Measurements from ENCODE around the gene NAV2.
"Not testable (repeated sequence)": the region's sequence is repeated elsewhere in the genome, so short reads cannot be mapped to it uniquely, and the experiment has no call there.

The NAV2 gene

DNA sequence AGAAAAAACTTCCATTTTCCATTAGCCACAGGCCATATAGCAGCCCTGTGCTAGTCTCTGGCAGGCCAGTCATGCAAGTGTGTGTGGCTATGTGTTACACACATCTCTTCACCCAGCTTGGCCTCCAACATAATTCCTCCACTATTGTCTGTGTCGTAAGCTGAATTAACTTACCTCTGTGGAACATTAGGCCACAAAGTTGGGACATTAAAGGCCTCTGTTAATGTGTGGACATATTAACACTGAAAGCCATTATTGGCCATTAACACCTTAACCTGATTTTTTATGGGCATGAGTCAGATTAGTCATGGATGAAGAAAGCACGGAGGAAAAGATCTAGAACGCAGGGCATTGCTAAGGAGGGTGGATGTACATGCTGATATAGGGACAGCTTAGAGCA, 347.5 kb downstream of the NAV2 start:
- no peak for DNase-seq (ENCODE audit: low spot score)

DNA sequence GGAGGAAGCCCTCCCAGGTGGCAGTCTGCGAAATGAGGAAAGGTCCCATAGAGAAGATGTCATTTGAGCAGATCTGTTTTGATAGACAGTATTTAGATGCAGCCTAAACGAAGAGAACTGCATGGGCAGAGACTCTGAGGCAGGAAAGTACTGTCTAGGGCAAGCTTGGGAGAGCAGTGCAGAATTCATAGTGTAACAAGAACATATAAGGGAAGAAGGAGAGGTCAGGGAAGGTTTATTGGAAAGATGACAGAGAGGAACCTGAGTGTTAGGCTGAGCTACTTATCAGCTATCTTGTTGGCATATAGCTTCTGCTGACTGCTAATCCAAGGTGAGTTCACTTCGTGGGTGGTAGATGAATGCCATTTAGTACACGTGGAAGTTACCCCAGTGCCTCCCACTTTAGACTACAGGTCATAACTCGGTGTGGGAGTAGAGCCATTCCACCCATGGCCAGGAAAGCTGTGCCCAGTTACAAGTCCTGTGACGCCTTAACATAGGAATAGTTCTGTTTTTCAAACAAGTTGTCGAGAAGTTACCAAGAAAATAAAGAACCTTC, 348.1 kb downstream of the NAV2 start:
- no peak for DNase-seq (ENCODE audit: low spot score)

DNA sequence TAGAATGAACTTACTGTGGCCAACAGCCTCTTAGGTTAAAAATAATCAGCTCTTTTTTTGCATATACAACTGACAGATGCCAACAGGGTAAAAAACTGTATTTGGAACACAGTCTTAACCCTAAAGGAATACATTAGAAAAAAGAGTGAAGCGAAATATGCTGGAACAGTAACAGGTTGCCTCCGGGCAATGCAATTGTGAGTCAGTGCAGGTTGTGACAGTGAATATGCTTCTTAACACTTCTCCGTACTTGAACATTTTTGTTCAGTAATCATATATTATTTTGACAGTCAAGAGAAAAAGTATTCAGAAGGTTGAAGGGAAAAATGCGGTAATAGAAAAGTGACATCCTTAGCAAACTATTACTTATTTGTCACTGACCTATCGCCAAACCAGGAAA, 349.1 kb downstream of the NAV2 start:
- no peak for DNase-seq (ENCODE audit: low spot score)

DNA sequence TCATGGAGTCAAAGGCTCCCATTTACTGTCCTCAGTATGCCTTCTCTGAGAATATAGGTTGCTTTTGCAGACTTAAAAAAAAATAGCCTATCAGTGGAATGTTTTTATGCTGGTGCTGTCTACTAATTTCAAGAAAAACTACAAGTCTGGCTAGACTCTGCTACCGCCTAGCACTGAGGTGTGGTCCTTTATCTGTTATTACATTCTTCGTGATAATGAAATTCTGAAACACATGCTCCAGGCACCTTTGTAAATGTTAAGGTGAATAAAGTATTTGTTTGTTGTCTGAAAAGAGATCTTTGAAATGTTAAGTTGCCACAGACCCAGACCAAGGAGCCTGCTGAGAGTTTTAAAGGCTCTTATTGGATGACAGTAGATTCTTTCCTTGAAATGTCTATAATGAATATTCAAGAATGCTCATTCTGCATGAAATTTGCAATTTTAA, 352.3 kb downstream of the NAV2 start:
- no peak for DNase-seq (ENCODE audit: low spot score)

DNA sequence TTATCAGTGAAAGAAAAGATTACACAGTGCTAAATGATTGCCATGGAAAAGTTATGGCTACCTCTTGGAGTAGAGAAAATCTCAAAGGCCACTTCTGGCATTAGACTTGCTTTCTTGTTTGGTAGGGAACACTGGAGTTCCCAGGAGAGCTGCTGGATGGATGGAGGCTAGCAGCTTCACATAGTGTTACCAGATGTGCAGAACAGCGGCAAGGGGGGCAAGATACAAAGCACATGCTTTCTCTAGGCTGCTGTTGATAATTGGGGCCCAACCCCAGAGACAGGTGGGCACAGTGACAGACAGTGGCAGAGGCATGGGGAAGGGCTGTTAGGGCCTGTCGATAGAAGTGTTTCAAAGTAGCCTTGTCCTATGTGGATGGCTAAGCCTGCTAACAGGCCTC, 352.8 kb downstream of the NAV2 start:
- no peak for DNase-seq (ENCODE audit: low spot score)

DNA sequence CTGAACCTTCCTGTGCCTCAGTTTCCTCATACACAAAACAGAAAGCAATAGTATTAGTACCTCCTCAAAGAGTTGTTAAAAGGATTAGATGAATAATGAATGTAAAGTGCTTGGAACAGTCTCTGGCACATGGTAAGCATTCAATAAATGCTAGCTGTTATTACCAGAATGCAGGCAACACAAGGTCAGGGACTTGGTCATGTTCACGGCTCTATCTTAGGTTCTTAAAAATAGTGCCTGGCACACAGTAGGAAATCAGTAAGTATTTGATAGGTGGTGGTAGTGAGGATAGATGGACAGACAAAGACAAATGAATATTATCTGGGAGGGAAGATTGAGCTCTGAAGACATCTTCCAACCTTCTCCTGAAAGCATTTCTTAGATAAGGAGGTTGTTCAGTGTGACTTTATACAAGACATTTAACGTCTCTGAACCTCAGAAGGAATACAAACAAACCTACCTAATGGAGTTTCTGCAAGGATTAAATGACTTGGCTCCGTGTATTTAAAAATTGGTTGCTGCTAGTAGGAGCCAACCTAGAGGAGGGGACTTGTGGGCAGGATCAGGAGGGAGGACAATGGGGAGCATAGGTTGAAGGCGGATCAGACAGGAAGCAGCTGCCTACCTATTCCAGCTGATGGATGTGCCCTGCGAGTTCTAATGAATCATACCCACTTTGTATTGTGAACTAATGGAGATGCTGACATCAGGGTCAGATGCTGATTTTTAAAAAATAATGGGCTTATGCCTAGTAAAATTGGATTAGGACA, 353.6 kb downstream of the NAV2 start:
- peak; percentile 36 for DNase-seq (ENCODE audit: low spot score)

DNA sequence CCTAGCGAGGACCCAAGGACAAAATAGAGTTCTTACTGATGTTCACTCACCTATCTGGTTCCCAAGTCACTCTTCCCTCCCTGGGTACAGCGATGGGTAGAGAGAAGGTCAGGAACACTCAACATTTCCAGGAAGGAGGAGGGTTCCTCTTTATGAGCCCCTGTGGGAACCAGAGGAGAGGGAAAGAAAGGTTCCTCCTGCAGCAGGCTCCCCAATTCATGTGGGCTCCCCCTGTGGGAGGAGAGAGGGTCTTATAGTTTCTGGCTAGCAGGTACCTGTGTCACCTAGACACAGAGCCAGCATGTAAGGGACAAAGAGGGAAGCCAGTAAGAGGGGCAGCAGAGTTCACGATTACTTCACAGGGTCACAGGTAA, 354.1 kb downstream of the NAV2 start:
- no peak for DNase-seq (ENCODE audit: low spot score)

DNA sequence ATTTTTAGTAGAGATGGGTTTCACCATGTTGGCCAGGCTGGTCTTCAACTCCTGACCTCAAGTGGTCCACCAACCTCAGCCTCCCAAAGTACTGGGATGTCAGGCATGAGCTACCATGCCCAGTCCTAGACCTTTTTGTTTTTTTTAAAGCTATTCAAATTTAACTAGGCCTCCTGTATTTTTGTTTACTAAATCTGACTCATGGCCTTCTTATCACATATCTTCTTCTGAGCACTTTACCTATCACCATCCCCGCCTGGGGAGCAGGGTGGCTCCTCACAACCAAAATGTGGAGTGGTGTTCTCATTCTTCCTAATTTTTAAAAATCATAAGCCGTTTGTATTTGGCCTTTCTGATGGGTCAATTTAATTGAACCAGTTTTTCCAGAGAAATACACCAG, 355.0 kb downstream of the NAV2 start:
- DNase-seq (ENCODE audit: low spot score) = no peak

DNA sequence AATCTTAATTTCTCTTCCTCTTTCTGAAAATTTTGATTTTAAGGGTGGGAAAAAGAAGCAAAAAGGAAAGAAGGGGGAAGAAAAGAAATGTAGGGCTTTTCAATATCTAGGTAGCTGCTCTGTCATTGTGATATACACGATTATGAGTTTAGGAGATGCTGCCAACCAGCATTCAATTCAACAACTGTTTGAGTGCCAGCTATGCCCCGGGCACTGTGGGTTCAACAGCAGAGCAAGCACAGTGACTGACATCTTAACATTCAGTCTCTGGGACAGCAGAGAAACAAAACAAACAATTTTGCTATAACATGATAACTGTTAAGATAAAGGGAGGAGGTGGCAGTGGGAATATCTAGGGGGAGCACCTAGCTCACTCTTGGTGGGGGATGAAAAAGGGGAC, 356.1 kb downstream of the NAV2 start:
- DNase-seq (ENCODE audit: low spot score) = no peak

DNA sequence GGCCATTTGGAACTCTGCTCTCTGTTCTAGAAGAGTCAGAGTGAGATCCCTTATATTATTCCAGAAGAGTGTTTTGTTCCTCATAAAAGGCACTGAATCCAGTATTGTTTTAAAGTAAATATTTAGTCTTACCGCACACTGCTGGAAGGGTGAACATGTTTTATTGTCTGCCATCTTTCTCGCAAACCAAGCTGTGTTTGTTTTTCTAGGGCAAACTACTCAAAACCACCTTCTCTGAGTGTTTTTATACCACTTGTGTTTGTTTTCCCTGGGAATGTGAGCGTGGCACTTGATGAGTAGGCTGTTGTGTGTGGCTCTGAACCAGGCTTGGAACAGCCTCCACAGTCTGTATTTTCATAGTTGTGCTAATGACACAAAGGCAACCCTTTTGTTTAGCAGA, 357.8 kb downstream of the NAV2 start:
- no peak for DNase-seq (ENCODE audit: low spot score)

DNA sequence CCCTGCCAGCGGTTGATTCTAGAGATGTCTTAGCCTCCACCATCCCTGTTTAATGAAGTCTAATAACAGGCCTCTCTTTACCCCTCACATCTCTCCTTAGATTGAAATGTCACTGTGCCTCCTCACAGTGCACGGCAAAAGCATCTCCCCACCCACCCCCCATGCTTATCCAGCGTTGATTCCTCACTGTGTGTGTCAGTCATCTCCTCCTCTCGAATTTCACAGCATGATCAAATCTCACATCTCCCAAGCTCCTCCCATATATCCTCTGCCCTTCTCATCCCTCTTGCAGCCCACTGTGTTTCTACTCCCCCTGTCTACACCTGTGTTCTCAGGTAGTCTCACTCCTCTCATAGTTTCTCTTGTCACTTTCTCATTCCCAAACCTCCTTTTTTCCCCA, 363.0 kb downstream of the NAV2 start:
- DNase-seq (ENCODE audit: low spot score) = no peak

DNA sequence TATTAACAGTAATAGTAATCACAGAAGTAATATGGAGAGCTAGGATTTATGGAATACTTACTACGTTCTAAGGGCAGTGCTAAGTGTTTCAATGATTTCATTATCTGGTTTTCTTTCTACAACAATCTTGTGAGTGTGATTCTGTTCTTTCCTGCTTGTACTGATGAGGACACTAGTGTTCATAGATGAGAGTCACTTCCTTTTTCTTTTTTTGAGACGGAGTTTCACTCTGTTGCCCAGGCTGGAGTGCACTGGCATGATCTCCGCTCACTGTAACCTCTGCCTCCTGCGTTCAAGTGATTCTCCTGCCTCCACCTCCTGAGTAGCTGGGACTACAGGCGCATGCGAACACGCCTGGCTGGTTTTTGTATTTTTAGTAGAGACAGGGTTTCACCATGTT, 366.2 kb downstream of the NAV2 start:
- DNase-seq (ENCODE audit: low spot score) = no peak

DNA sequence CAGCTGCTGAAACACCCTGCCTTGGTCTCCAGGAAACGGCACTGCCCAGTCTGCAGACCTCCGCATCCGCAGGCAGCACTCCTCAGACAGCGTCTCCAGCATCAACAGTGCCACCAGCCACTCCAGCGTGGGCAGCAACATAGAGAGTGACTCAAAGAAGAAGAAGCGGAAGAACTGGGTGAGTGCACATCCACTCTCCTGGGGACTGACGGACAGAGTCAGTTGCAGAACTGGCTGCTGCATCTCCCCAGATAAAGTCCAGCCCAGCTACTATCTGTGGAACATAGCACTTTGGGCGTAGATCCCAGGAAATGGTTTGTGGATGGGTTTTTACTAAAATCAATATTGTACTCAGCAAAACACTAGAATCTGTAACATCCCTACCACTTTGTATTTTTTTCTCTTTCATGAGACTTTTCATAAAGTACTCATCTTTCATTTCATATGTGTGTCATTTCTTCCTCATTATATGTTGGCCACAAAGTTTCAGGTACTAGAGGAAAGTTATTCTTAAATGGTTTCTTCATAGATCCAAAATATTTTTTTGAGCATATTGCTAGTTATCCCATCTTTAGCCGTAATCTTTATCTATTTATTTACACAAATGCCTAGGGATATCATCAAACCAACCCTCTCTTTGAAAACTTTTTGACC, 367.5 kb downstream of the NAV2 start:
- no peak for DNase-seq (ENCODE audit: low spot score)

DNA sequence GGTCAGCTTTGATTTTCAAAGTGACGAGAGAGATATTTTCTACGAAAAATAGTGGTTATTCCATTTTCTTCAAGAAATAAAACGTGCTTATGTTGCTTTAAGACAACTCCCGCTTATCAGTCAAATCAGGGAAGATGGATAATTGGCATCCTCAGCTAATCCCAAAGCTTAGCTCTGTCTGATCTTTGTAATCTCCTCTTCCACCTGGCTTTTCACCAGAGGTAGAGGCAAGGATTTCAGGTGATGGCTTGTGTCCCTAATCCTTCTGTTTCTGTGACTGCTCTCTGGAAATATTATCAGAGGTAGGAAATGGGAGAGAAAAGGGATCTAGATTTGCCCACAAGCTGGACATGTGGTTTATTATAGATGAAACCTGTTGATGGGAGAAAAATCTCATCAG, 368.7 kb downstream of the NAV2 start:
- no peak for DNase-seq (ENCODE audit: low spot score)

DNA sequence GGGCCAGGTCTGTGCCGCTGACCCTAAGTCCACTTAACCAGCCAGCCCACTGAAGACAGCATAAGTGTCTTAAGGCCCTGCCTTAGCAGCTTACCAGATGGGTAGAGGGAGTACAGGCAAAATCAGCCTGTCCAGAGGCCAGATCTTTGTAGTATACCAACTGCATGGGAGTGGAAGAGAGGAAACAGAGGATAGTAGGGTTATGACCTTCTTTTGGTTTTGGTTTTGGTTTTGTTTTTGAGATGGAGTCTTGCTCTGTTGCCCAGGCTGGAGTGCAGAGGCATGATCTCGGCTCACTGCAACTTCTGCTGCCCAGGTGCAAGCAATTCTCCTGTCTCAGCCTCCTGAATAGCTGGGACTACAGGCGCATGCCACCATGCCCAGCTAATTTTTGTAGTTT, 371.2 kb downstream of the NAV2 start:
- DNase-seq (ENCODE audit: low spot score) = not testable (repeated sequence)

DNA sequence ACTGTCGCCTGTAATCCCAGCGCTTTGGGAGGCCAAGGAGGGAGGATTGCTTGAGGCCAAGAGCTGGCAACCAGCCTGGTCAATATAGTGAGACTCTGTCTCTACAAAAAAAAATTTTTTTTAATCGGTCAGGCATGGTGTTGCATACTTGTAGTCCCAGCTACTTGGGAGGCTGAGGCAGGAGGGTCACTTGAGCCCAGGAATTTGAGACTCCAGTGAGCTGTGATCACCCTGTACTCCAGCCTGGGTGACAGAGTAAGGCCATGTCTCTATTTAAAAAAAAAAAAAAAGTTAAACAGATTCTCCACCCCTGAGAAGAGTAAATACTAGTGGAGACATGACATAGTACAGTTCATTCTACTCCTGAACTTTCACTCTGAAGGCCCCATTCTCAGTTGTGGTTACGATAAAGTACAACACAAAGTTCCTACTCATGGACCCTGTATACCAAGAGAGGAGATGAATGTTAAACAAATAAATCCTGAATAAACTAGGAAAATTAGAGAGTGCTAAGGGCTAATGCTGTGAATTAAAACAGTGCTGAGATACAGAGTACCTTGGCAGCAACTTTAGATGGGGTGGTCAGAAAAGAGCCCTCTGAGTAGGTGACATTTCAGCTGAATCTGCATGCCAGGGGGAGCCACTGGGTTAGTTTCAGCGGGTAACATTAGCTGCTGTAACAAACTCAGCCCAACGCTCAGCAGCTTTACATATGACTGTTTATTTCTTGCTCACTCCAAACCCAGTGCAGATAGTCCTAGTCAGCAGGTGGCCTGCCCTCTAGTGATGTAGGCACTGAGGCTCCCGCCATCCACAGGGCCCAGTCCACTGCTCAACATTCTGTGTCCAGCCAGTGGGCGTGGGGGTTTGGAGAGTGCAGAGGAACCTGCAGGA, 372.5 kb downstream of the NAV2 start:
- DNase-seq (ENCODE audit: low spot score) = no peak

DNA sequence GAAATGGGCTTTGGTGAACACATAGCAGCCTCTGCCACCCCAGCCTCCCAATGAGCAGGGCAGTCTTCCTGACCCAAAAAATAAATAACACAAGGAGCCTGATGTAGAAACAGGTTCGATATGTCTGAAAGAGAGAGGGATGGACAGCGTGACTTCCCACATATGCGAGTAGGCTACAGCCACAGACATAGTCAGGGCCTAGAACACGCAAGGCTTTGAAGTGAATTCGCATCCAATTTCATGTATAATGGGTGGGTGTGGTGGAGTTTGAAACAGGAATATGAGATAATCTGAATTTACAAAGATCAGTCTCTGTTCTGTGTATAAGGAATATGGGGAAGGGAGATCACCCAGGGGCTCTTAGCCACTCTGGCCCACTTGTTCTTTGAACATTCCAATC, 373.3 kb downstream of the NAV2 start:
- DNase-seq (ENCODE audit: low spot score) = no peak

DNA sequence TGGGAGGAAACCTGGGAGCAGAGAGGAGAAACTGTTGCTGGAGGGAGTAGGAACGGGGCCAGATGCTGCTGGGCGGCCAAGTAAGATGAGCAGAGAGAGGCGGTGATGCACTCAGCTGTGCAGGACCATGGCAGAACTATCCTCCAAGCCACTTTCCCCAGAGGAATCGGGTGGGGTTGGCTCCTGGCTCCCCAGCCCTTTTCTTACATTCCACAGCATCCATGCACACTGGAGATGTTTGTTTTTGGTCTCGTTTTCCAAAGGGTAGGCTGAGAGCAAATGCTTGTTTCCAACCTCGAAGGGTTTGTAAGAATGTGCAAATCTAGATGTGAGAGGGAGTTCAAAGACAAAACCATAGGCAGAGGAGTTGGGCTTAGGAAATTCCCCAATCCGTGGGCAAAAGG, 374.5 kb downstream of the NAV2 start:
- no peak for DNase-seq (ENCODE audit: low spot score)

DNA sequence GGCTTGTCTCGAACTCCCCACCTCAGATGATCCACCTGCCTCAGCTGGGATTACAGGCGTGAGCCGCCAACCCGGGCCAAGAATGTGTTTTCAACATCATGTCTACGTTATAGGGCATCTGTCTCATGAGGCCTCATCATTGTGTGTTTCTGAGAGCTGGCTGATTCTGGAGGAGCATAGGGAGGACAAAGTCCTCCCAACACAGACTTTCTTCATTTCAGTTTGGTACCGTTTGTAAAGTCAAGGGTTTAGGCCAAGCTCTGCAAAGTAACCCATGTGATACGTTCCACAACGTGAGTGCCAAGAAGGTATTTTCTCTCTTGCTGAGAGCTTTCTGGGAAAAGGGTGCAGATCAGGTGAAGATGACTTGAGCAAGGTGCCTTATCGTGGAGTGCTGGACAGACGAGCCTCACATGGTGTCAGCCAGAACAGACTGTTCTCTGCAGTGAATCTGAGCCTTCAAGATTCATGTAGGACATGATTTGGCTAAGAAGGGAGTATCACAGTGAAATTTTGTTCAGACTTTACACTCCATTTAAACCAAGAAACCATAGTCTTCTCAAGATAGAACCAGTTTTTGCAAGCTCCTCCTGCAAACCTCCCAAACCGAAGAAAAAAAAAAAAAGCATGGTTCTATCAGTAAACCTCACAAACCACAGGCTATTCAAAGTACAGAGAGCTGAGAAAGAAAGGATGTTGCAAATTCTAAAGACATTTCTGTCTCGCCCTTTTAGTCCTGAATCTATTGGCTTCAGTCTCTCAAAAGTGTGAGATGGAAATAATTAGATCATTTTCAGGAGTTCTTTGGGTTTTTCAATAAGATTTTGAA, 376.0 kb downstream of the NAV2 start:
- no peak for DNase-seq (ENCODE audit: low spot score)

DNA sequence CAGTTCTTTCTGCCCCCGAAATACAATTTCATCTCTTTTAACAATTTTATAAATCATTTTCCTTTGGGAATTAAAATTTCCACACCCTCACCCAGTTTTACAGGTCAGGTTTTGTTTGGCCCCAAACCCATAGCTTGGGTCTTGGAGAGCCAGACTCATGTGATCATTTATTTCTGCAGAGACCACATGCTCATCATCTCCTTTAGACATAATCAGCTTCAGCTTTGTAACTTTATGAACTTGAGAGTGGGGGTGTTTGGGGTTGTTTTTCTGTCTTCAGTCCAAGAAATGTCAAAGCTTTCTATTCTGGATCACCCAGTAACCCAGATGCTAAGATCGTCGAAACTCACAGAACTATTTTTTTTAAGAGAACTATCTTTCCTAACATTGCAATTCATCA, 376.7 kb downstream of the NAV2 start:
- no peak for DNase-seq (ENCODE audit: low spot score)

DNA sequence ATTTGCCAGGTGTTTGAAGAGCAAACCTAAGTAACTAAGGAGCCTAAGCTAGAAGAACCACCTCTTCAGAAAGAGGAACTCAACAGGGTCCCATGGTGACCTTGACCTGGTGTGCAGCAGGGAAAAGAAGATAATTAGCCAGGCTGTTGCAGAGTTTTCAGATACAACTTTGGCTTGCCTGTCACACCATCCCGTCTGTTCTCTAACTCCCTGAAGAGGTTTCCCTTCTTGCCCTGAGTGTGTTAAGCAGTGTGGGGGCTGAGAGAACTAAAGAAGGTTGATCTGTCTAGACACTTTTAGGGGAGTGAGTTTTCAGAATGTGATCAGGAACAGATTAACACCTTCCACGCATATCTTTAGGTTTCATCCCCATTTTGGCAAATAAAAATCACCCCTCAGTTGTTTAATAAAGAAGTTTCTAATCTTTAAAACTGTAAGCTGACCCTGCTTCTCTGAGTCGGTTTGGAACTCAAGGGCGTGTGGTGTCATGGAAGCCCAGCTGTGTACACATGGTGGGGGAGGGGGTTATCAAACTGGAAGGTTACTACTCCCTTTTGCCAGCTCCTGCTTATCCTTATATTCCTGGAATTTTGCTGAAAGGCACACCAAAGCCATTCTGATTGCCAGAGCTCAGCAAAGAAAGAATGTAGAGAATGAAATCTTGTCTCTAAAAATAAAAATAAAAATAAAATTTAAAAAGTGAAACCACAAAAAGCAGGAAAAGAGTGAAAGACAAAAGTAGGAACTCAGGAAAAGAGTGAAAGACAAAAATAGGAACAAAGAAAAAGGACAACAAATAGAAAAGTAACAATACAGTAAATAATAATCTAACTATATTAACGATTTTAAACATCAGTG, 377.4 kb downstream of the NAV2 start:
- no peak for DNase-seq (ENCODE audit: low spot score)

All from kidney capillary endothelial cell (primary cell).